Suprapubic skin (tissue), 4 donors: ENCODE results near the gene SERHL2. TPM values are rescaled to one million over a fixed set of nuclear protein-coding genes. Genes with fewer than 3 reads are reported as not detected.
"Not testable (repeated sequence)": the region's sequence is repeated elsewhere in the genome, so short reads cannot be mapped to it uniquely, and the experiment has no call there.

Experiments
- DNase-seq, 2 donors: peaks; one replicate each; pipeline ENCODE4 v3.0.0-alpha.2; 2019; ENCODE audit warnings: low spot score in 2 of 2
- H3K27ac ChIP-seq: fragments of 200-600 bp; sonication (generic); one replicate; pipeline ENCODE4 v1.5.1; 2019
- H3K27me3 ChIP-seq: fragments of 200-600 bp; sonication (generic); one replicate; pipeline ENCODE4 v1.5.1; 2019
- H3K36me3 ChIP-seq: fragments of 200-600 bp; sonication (generic); one replicate; pipeline ENCODE4 v1.5.1; 2019
- H3K4me1 ChIP-seq: fragments of 200-600 bp; sonication (generic); one replicate; pipeline ENCODE4 v1.5.1; 2019
- H3K4me3 ChIP-seq: fragments of 200-600 bp; sonication (generic); one replicate; pipeline ENCODE4 v1.5.1; 2019; ENCODE audit warnings: mild to moderate bottlenecking
- H3K9me3 ChIP-seq: fragments of 200-600 bp; sonication (generic); one replicate; pipeline ENCODE4 v1.5.1; 2019
- EP300 ChIP-seq: sonication (generic); formaldehyde crosslinking; IDR thresholded peaks from one replicate; pipeline ENCODE4 v1.6.1; 2017; ENCODE audit warnings: antibody characterized with exemption
- POLR2A ChIP-seq, 2 donors: fragments of 450-650 bp; IDR thresholded peaks; one replicate each; pipeline ENCODE4 v1.6.1; 2017; ENCODE audit warnings: antibody characterized with exemption in 2 of 2, mild to moderate bottlenecking in 2 of 2, moderate library complexity in 2 of 2
- POLR2AphosphoS5 ChIP-seq, 3 donors: sonication (generic); formaldehyde crosslinking; IDR thresholded peaks; one replicate each; pipeline ENCODE4 v1.6.1; 2017; ENCODE audit warnings: antibody characterized with exemption in 3 of 3
- WGBS: methylation state at CpG from one replicate; pipeline ENCODE4 v1.1.5; 2018; 5-methylcytosine and 5-hydroxymethylcytosine counted together
- total RNA-seq, 4 donors: library from RNA; depleted of rRNA; stranded (reverse); fragments of >200 nt; gene quantifications; one replicate each; pipeline ENCODE4 v1.1.0, GENCODE V29; 2016
- TF ChIP-seq, protein P1 (sequence below), 2 donors: fragments of 200-600 bp in 1 of 2; fragments of 450-650 bp in 1 of 2; sonication (generic) in 1 of 2; IDR thresholded peaks; one replicate each; pipeline ENCODE4 v1.5.1; 2016 to 2019; ENCODE audit warnings: antibody characterized with exemption in 2 of 2, mild to moderate bottlenecking in 1 of 2, moderate library complexity in 1 of 2

The SERHL2 gene
- total RNA-seq, 4 donors from 2014 or later, result 13.0 to 96.1 (median 52.1) TPM

GRCh38 chr22:42544686-42545085 is 9.1 kb upstream of the SERHL2 start:
- H3K4me1 ChIP-seq, result no peaks in the 10 kb centered on the region
- 21% methylated on average over 2 of the region's 2 CpGs for WGBS
- TF ChIP-seq, protein P1, sequence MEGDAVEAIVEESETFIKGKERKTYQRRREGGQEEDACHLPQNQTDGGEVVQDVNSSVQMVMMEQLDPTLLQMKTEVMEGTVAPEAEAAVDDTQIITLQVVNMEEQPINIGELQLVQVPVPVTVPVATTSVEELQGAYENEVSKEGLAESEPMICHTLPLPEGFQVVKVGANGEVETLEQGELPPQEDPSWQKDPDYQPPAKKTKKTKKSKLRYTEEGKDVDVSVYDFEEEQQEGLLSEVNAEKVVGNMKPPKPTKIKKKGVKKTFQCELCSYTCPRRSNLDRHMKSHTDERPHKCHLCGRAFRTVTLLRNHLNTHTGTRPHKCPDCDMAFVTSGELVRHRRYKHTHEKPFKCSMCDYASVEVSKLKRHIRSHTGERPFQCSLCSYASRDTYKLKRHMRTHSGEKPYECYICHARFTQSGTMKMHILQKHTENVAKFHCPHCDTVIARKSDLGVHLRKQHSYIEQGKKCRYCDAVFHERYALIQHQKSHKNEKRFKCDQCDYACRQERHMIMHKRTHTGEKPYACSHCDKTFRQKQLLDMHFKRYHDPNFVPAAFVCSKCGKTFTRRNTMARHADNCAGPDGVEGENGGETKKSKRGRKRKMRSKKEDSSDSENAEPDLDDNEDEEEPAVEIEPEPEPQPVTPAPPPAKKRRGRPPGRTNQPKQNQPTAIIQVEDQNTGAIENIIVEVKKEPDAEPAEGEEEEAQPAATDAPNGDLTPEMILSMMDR (IDR thresholded peaks at IDR 0.05), result no peak
- no peak overlapping the region for H3K27ac ChIP-seq
- no peak overlapping the region for H3K4me3 ChIP-seq
- no peaks in the 10 kb centered on the region for H3K27me3 ChIP-seq
- H3K36me3 ChIP-seq, result no peaks in the 10 kb centered on the region
- no peaks in the 10 kb centered on the region for H3K9me3 ChIP-seq
- no peak for DNase-seq

- no peaks in the 10 kb centered on the region for H3K36me3 ChIP-seq
These were observed 6.2 kb upstream of the SERHL2 start for GRCh38 chr22:42547562-42547961.

GRCh38 chr22:42548126-42548525 is 5.6 kb upstream of the SERHL2 start:
- not testable (repeated sequence) for H3K9me3 ChIP-seq, DNase-seq, H3K27ac ChIP-seq, H3K4me3 ChIP-seq, H3K27me3 ChIP-seq, H3K36me3 ChIP-seq, H3K4me1 ChIP-seq
- 65% methylated on average over 6 of the region's 6 CpGs for WGBS

More at GRCh38 chr22:42547562-42547961, 6.2 kb upstream of the SERHL2 start:
- Histone ChIP-seq H3K4me3 (no peak overlapping the region), H3K9me3 (no peaks in the 10 kb centered on the region), H3K4me1 (no peaks in the 10 kb centered on the region), H3K27me3 (no peaks in the 10 kb centered on the region), H3K27ac (no peak overlapping the region)
- WGBS, result 65% methylated on average over 9 of the region's 9 CpGs
- DNase-seq, result no peak
- TF ChIP-seq, protein P1 (IDR thresholded peaks at IDR 0.05), result no peak
- TF ChIP-seq POLR2A (IDR thresholded peaks at IDR 0.05) (no peak), EP300 (no peak), POLR2AphosphoS5 (IDR thresholded peaks at IDR 0.05) (no peak)

GRCh38 chr22:42548597-42549330 is 5.0 kb upstream of the SERHL2 start:
- Histone ChIP-seq H3K27ac (no peak overlapping the region), H3K36me3 (no peaks in the 10 kb centered on the region), H3K4me3 (no peak overlapping the region), H3K9me3 (no peaks in the 10 kb centered on the region), H3K4me1 (peaks cover 10% of the 10 kb centered on the region), H3K27me3 (no peaks in the 10 kb centered on the region)
- WGBS, result 80% methylated on average over 19 of the region's 19 CpGs
- no peak for DNase-seq
- TF ChIP-seq EP300 (no peak), POLR2A (IDR thresholded peaks at IDR 0.05) (no peak), POLR2AphosphoS5 (IDR thresholded peaks at IDR 0.05) (no peak)
- TF ChIP-seq, protein P1 (IDR thresholded peaks at IDR 0.05), result no peak

DNA sequence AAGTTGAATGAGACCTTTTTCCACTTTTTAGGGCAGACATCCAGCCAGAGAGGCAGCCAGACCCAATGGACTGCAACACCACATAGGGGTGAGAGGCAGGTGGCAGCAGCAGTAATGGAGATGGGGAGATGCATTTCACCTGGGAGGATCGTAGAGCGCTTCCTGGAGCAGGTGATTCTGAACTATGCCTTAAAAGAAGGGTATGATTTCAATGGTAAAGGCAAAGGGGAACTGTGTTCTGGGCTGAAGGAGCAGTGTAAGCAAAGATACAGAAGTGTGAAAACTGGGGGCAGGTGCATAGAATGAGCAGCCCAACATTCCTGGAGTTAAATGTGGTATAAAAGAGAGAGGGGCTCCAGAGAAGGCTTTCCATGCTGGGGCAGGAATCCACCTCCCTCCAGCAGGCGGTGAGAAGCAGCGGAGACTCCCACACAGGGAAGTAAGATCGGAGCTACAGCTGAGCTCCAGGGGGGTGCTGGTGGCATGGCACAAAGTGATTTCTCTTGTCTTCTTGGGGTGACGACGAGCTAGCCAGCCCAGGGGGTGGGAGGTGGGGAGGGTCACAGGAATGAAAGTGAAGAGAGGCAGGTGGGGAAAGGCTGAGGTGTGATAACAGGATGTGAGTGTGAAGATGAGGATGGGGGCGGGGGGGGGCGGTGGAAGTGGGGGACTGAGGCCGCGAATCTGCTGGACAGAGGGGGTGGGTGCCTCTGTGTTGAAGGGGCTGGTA is 4.3 kb upstream of the SERHL2 start:
- Histone ChIP-seq H3K36me3 (no peaks in the 10 kb centered on the region), H3K4me3 (no peak overlapping the region), H3K27me3 (no peaks in the 10 kb centered on the region), H3K27ac (no peak overlapping the region), H3K9me3 (no peaks in the 10 kb centered on the region), H3K4me1 (peaks cover 18% of the 10 kb centered on the region)
- TF ChIP-seq POLR2A (IDR thresholded peaks at IDR 0.05), result no peak
- no peak for TF ChIP-seq EP300
- no peak for TF ChIP-seq POLR2AphosphoS5 (IDR thresholded peaks at IDR 0.05)
- TF ChIP-seq, protein P1 (IDR thresholded peaks at IDR 0.05), result no peak
- WGBS, result 81% methylated on average over 11 of the region's 11 CpGs
- DNase-seq, result no peak

DNA sequence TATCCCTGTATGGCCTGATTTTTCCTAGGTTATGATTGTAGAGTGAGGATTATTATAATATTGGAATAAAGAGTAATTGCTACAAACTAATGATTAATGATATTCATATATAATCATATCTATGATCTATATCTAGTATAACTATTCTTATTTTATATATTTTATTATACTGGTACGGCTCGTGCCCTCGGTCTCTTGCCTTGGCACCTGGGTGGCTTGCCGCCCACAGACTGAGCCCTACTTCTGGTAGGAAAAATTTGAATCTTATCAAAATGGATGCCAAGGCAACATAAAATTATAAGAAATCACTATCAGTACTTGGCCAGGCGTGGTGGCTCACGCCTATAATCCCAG is 1.5 kb upstream of the SERHL2 start:
- peaks cover 18% of the 10 kb centered on the region for H3K4me1 ChIP-seq
- not testable (repeated sequence) for DNase-seq, H3K27ac ChIP-seq, H3K9me3 ChIP-seq, H3K27me3 ChIP-seq, H3K36me3 ChIP-seq, H3K4me3 ChIP-seq
- 76% methylated on average over 6 of the region's 6 CpGs for WGBS
